GM19324 (cell line): ENCODE measurements around the gene EFNA5.

Experiments used
- ATAC-seq: cut with Tn5 transposase; IDR thresholded peaks from one replicate; pipeline ENCODE4 v1.9.1; 2021; ENCODE audit warnings: mild to moderate bottlenecking, moderate library complexity; ENCODE audit not compliant: unreplicated experiment, low FRiP score

EFNA5 gene

DNA sequence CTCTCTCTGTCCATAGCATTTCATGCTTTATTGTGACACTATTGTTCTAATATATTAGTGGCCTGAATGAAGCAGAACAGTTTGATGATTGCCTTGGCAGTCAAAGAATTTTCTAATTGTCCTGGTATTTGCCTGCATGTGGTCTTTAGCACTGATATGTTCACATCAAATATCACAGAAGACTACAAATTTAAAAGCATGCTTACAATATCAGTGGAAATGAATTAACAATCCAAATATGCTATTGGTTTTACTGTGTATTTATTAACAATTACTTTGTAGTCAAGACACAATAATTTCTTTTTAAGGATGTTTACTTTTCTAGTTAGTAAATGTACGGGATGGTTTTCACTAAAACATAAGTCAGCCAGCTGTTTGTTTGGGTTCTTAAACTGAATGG is 18.3 kb downstream of the EFNA5 start:
- ATAC-seq: no peak

DNA sequence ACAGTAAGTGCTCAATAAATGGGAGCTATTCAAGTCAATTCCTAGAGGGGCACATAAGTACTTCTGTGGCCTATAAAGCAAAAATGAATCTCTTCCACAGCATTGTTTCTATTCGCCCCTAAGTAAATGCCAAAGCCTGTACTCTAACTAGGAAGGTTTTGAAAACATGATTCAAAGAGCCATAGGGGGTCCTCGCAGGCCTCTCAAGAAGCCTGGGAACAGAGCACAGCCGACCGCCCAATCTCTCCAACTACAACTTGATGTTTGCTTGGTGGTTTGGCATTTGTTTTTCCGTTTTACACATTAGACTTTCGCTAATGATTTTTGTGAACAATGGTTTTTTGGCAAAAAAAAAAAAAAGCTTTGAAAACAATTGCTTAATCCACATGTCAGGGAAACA is 19.4 kb downstream of the EFNA5 start:
- no peak for ATAC-seq

DNA sequence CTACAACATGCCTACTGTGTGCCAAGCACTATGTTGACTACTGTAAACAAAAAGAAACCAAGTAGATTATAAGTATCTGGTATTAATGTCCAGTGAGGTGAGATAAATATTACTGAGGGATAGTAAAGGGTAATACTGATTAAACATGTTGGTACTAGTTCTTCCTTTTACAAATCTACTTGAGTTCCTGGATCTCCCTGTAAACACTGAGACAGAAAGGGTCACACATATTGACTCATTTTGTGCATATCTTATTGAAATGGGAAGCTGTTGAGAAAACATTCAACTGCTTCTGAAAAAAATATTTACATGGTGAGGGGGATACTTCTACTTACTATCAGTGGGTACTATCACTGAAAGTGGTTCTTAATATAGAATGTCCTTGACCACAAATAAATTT is 24.3 kb downstream of the EFNA5 start:
- ATAC-seq: no peak

GRCh38 chr5:107640568-107640967 is 30.2 kb downstream of the EFNA5 start:
- ATAC-seq: no peak

GRCh38 chr5:107639990-107640389 is 30.7 kb downstream of the EFNA5 start:
- ATAC-seq: no peak

- no peak for ATAC-seq
Measured at GRCh38 chr5:107636555-107636954, 34.2 kb downstream of the EFNA5 start.

- ATAC-seq: no peak
Measured at GRCh38 chr5:107636068-107636467, 34.7 kb downstream of the EFNA5 start.

DNA sequence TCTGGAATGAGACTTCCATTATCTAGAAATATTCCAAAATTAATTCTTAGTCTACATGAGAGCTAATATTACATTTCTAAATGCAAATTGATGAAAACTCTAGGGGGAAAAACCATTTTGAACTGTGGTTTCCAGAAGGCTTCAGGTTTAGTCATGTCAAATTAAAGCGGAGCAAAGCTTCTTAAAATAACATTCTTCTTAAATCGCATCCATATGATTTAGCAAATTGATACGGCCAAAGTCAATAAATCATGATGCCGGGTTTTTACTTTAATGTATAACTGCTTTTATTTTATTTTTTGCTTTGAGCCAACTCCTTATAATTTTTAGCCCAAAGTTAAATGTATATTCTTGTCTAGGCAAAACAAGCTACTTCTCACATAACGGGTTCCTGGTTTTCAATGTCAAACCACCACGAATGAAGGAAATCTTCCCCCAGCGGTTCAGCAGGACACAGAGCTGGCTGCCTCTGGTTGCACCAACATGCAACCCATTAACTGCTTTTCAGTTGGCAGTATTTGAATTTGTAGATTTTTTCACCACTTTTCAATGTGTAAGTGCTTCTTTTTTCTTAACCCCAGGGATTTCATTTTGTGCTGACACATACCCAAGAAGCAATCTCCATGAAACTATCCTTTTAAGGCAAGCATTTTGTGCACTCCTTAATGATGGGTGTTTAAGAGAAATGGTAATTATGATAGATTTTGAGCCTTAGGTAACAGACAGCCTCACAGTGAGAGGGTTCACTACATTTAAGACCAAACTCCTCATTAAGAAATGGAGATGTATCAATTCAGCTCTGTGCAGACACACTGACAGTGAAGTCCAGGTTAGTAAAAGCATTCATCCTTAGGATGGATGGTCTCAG is 35.5 kb downstream of the EFNA5 start:
- ATAC-seq: no peak

GRCh38 chr5:107633171-107633901 is 37.4 kb downstream of the EFNA5 start:
- no peak for ATAC-seq

- no peak for ATAC-seq
Measured at GRCh38 chr5:107631805-107632362, 38.9 kb downstream of the EFNA5 start.

DNA sequence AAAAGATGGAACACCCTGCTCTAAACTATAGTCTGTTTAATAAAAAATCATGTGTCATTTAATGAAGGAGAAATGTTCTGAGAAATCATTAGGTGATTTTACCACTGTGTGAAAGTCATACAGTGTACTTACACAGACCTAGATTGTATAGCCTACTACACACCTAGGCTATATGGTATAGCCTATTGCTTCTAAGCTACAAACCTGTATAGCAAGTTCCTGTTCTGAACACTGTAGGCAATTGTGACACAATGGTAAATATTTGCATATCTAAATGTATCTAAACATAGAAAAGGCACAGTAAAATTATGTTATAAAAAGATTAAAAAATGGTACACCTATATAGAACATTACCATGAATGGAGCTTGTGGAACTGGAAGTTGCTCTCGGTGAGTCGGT is 40.6 kb downstream of the EFNA5 start:
- no peak for ATAC-seq

DNA sequence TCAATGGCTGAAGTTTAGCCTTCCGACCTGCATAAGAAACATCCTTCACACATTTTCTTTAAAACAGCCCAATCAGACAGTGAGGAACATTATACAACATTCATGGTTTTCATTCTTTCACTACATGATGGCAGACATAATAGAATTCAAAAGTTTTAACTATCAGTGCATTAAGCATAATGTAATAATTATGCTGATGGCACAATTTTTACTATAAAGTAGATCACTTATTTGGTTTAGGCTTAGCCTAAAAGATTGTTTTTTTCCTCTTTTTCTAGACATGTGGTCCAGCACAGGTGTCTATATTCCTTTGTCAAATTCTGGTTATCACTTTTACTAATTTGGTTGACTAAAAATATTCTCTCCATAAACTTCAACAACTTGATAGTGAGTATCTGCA is 46.5 kb downstream of the EFNA5 start:
- ATAC-seq: no peak

DNA sequence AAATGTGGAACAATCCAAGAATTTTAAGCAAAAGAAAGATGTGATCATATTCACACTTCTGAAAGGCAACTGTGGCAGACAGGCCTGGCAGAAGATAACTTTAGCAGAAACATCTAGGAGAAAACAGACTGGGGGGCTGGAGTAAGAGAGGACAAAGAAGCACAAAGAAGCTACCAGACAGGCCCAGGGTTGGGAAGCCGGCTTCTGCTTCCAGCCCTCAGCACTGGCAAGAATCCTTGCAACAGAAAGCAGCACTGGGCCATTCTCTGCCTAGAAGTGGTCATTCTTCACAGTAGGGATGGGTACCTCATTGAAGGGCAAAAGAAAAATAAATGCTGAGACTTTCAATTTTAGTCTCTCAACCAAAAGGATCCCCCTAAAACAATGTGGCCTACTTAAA is 49.6 kb downstream of the EFNA5 start:
- no peak for ATAC-seq

DNA sequence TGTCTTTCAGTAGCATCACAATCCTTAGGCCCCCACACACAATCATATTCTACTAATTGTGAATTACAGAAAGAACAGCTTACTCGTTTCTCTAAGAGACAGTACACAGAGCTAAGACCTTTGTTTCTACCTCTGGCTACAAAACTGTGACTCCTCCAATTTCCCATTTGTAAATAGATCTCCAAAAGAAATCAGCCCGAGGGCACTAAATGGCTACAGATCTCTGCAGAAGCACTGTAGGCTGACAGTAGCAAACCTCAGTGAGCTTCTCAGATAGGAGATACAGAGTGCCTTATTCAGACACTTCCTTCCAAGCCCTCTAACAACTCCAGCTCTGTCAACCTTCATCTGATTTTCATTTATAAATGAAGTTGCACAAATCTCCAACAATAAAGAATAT is 51.0 kb downstream of the EFNA5 start:
- ATAC-seq: no peak

- ATAC-seq: no peak
Measured at GRCh38 chr5:107618242-107618641, 52.5 kb downstream of the EFNA5 start.

DNA sequence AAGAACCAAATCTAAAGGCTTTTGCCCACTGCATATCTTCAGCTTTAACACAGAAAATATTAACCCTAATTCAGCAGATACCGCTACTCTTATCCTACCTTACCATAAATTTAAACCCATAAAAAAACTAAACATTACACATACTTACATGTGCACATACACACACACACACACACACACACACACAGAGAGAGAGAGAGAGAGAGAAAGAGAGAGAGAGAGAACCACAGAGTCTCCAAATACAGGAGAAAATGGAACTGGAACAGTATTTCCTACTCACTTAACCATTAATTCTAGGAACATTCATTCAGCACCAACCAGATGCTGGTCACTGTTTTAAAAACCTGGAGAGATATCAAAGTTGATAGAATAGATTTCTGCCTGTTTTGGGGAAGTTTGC is 53.7 kb downstream of the EFNA5 start:
- no peak for ATAC-seq

DNA sequence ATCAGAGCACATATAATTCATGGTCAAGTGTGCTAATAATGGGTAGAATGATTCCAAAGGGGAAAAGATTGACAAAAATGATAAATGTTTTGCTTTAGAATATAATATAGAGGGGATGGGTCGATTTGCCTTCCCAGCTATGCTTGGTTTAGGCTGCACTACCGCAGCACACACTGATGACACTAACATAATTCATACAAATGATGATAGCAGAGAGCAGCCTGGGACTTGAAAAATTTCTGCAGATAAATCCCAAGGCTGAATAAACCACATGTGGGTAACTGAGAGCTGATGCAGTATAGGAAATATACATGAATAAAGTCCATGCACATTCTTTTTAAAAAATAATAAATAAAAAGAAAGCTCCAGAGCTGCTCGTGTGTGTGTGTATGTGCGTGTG is 54.5 kb downstream of the EFNA5 start:
- ATAC-seq: no peak

- ATAC-seq: no peak
Measured at GRCh38 chr5:107615299-107615817, 55.4 kb downstream of the EFNA5 start.

GRCh38 chr5:107612541-107612940 is 58.2 kb downstream of the EFNA5 start:
- ATAC-seq: no peak

GRCh38 chr5:107610798-107611197 is 59.9 kb downstream of the EFNA5 start:
- ATAC-seq: no peak

DNA sequence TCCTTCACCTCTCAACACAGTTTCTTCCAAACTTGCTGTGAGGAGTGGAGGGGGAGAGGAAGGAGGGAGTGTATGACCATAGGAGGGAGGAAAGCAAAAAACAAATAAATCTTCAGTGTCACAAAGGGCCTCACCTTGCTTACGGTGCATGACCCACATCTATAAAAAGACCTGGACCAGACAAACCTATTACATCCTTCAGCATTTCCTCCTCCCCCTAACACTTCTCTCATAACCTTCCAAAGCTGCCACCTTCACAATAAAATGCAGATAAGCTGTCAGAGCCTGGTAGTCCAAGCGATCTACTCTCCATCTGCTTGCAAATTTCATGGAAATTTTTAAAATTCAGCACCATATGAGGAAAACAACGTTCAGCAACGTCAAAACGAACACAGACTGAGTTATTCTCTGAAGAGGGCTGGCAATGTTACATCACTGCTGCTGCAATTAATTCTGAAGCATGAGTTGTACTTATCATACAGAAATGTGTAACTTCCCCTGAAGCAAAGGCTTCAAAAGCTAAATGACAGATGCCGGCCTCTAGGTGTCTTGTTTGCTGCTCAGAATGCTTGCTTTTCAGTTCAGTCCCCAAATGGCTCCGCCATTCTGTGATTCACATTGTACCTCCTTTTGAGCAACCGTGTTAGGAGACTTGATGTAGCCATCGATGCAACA is 62.9 kb downstream of the EFNA5 start:
- no peak for ATAC-seq
